ENCODE measurements around the gene FOXD2.

Gene FOXD2

GRCh38 chr1:47459253-47459788 lies 21.5 kb downstream of the FOXD2 start:
- DNase-seq (ENCODE audit: low read depth in 4 of 4, low spot score in 1 of 4): no peak

- no peak for DNase-seq (ENCODE audit: low read depth in 4 of 4, low spot score in 1 of 4)
These were observed 22.2 kb downstream of the FOXD2 start for GRCh38 chr1:47460040-47460439.

GRCh38 chr1:47460456-47460855 lies 22.6 kb downstream of the FOXD2 start:
- no peak for DNase-seq (ENCODE audit: low read depth in 4 of 4, low spot score in 1 of 4)

- no peak for DNase-seq (ENCODE audit: low read depth in 4 of 4, low spot score in 1 of 4)
These were observed 27.8 kb downstream of the FOXD2 start for GRCh38 chr1:47465605-47466004.

GRCh38 chr1:47468709-47469389 lies 31.0 kb downstream of the FOXD2 start:
- no peak for DNase-seq (ENCODE audit: low read depth in 4 of 4, low spot score in 1 of 4)

GRCh38 chr1:47469390-47469759 lies 31.5 kb downstream of the FOXD2 start:
- DNase-seq (ENCODE audit: low read depth in 4 of 4, low spot score in 1 of 4): no peak

GRCh38 chr1:47469910-47470309 lies 32.1 kb downstream of the FOXD2 start:
- no peak for DNase-seq (ENCODE audit: low read depth in 4 of 4, low spot score in 1 of 4)

- DNase-seq (ENCODE audit: low read depth in 4 of 4, low spot score in 1 of 4): no peak
These were observed 33.3 kb downstream of the FOXD2 start for GRCh38 chr1:47471163-47471562.

GRCh38 chr1:47474278-47475193 lies 36.7 kb downstream of the FOXD2 start:
- DNase-seq (ENCODE audit: low read depth in 4 of 4, low spot score in 1 of 4): no peak

GRCh38 chr1:47477595-47478080 lies 39.8 kb downstream of the FOXD2 start:
- no peak for DNase-seq (ENCODE audit: low read depth in 4 of 4, low spot score in 1 of 4)

GRCh38 chr1:47478090-47478489 lies 40.2 kb downstream of the FOXD2 start:
- DNase-seq (ENCODE audit: low read depth in 4 of 4, low spot score in 1 of 4): no peak

- no peak for DNase-seq (ENCODE audit: low read depth in 4 of 4, low spot score in 1 of 4)
These were observed 41.8 kb downstream of the FOXD2 start for GRCh38 chr1:47479664-47480063.

- no peak for DNase-seq (ENCODE audit: low read depth in 4 of 4, low spot score in 1 of 4)
These were observed 44.1 kb downstream of the FOXD2 start for GRCh38 chr1:47481936-47482335.

- DNase-seq (ENCODE audit: low read depth in 4 of 4, low spot score in 1 of 4): no peak
These were observed 44.9 kb downstream of the FOXD2 start for GRCh38 chr1:47482786-47483185.

GRCh38 chr1:47483651-47484050 lies 45.8 kb downstream of the FOXD2 start:
- DNase-seq (ENCODE audit: low read depth in 4 of 4, low spot score in 1 of 4): no peak

- no peak for DNase-seq (ENCODE audit: low read depth in 4 of 4, low spot score in 1 of 4)
These were observed 48.0 kb downstream of the FOXD2 start for GRCh38 chr1:47485817-47486216.

- DNase-seq (ENCODE audit: low read depth in 4 of 4, low spot score in 1 of 4): no peak
These were observed 49.5 kb downstream of the FOXD2 start for GRCh38 chr1:47487332-47487731.

- no peak for DNase-seq (ENCODE audit: low read depth in 4 of 4, low spot score in 1 of 4)
These were observed 50.1 kb downstream of the FOXD2 start for GRCh38 chr1:47487850-47488450.

Data from stimulated activated CD4-positive, alpha-beta T cell treated with anti-CD3 and anti-CD28 coated beads, Interleukin-1b, Interleukin-23, amount 100 ng/mL, for 24 hours (primary cell).